SU-DHL-6 (cell line): ENCODE results near the gene SLC27A1.

ENCODE experiments used
- EZH2phosphoT487 ChIP-seq: fragments of 200-600 bp; sonication (generic), shearing (Covaris generic); conservative IDR thresholded peaks from 2 replicates; pipeline ENCODE4 v1.6.1; 2018; ENCODE audit warnings: mild to moderate bottlenecking, antibody characterized with exemption, low read length, moderate library complexity, mixed read lengths
- TF ChIP-seq, protein P1 (sequence below): fragments of 200-600 bp; sonication (generic); IDR thresholded peaks from one replicate; pipeline ENCODE4 v1.5.1; 2017; ENCODE audit warnings: antibody characterized with exemption, mild to moderate bottlenecking, low read length, moderate library complexity; ENCODE audit not compliant: insufficient read depth, poor library complexity, severe bottlenecking

DNA sequence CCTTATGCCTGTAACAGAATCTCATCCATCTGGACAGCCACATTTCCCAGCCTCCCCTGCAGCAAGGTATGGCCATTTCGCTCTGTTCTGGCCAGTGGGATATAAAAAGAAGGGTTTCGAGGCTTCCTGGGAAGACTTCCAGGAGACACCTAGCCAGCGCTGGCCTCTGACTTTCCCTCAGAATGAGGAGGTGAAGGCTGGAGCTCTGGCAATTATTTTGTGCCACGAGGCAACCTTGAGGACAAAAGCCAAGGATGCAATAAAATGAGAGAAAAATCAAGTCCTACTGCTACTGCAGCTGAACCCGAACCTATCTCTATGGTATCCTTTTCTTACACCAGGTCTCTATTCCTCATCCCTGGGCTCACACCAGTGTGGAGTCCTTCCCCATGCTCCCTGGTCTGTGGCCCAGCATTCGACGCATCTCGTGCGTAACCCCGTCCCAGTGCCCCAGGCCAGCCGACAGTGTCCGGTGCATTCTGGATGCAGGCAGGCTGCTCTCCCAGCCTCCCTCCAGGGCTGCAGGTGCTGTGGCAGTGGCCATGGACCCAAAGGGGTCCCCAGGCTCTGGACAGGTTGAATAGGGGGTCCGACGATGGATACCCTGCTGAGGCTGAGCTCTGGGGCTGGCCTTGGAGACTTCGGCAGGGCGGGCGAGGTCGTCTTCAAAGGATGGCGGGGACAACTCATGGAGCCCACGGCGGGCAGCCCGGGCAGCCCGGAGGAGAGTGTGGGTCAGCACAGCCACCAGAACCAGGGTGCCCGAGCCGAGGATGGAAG is 34.0 kb upstream of the SLC27A1 start:
- TF ChIP-seq, protein P1, sequence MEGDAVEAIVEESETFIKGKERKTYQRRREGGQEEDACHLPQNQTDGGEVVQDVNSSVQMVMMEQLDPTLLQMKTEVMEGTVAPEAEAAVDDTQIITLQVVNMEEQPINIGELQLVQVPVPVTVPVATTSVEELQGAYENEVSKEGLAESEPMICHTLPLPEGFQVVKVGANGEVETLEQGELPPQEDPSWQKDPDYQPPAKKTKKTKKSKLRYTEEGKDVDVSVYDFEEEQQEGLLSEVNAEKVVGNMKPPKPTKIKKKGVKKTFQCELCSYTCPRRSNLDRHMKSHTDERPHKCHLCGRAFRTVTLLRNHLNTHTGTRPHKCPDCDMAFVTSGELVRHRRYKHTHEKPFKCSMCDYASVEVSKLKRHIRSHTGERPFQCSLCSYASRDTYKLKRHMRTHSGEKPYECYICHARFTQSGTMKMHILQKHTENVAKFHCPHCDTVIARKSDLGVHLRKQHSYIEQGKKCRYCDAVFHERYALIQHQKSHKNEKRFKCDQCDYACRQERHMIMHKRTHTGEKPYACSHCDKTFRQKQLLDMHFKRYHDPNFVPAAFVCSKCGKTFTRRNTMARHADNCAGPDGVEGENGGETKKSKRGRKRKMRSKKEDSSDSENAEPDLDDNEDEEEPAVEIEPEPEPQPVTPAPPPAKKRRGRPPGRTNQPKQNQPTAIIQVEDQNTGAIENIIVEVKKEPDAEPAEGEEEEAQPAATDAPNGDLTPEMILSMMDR = no peak
- TF ChIP-seq EZH2phosphoT487 = no peak
